GM23248 (cell line): ENCODE data around the gene EFNB2.

Source experiments
- EZH2 ChIP-seq: fragments of 200-600 bp; sonication (generic); IDR thresholded peaks from 2 replicates; pipeline ENCODE4 v1.6.1; 2018; ENCODE audit warnings: antibody characterized with exemption, mild to moderate bottlenecking; ENCODE audit not compliant: insufficient read depth, poor library complexity, severe bottlenecking
- EZH2phosphoT487 ChIP-seq: fragments of 200-600 bp; sonication (generic); IDR thresholded peaks from 2 replicates; pipeline ENCODE4 v1.6.1; 2018; ENCODE audit warnings: antibody characterized with exemption, moderate library complexity, mild to moderate bottlenecking, low read depth; ENCODE audit not compliant: insufficient read depth

DNA sequence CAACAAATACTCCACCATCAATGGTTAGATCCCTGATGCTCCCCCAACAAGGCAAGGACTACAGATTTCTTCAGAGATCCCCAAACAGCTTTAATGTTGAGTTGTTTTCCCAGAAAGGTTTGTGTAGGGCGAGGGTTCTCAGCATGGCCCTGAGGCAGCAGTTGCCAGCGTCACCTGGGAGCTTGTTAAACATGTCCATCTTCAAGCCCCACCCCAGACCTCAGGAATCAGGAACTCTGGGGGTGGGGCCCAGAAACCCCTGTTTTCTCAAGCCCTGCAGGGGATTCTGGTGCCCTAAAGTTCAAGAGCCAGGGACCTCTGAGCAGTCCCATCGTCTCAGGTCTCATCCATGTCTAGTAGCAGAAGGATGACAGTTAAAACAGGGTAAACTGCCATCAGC, 9.6 kb downstream of the EFNB2 start:
- TF ChIP-seq EZH2 (no peak), EZH2phosphoT487 (no peak)
